ENCODE results near the gene APEH. TPM values are rescaled to one million over a fixed set of nuclear protein-coding genes. Genes with fewer than 3 reads are reported as not detected.
"Not testable (repeated sequence)": the region's sequence is repeated elsewhere in the genome, so short reads cannot be mapped to it uniquely, and the experiment has no call there.

Gene APEH
- total RNA-seq, 4 donors from 2014 or later: 92.2 to 219 (median 185) TPM

GRCh38 chr3:49686346-49686745, 12.2 kb downstream of the APEH start:
- H3K4me3 ChIP-seq (replicated peaks in 1 of 3): peak overlapping the region in 1 of 3 donors; percentile 23
- H3K9me3 ChIP-seq; intact Hi-C loops (cut with DNase I); H3K27me3 ChIP-seq; H3K36me3 ChIP-seq: not testable (repeated sequence)
- 0% methylated on average over 3 of the region's 29 CpGs; no CpG with 5 or more reads in 1 of the 2 donors for WGBS, 2 donors
- peaks cover 33 to 63% of the 10 kb centered on the region in 2 donors for H3K4me1 ChIP-seq
- TF ChIP-seq POLR2A (IDR thresholded peaks at IDR 0.05): peak in 1 of 2 donors; percentile 46
- H3K27ac ChIP-seq: peak overlapping the region in 1 of 3 donors; percentile 49
- peak; percentile 95 to 96 for DNase-seq

GRCh38 chr3:49686769-49687423, 12.7 kb downstream of the APEH start:
- intact Hi-C loops (cut with DNase I); H3K36me3 ChIP-seq; H3K27me3 ChIP-seq; H3K9me3 ChIP-seq: not testable (repeated sequence)
- Histone ChIP-seq H3K4me3 (replicated peaks in 1 of 3) (peak overlapping the region in 1 of 3 donors; percentile 23), H3K4me1 (peaks cover 33 to 62% of the 10 kb centered on the region in 2 donors), H3K27ac (peak overlapping the region in 1 of 3 donors; percentile 49)
- WGBS, 2 donors: 0 to 45% methylated on average over 6 to 10 of the region's 44 CpGs
- DNase-seq: peak; percentile 93 to 96

- DNase-seq; H3K27me3 ChIP-seq; H3K27ac ChIP-seq; H3K36me3 ChIP-seq; H3K4me3 ChIP-seq (replicated peaks in 1 of 3); intact Hi-C loops (cut with DNase I); H3K9me3 ChIP-seq: not testable (repeated sequence)
- H3K4me1 ChIP-seq: peaks cover 31 to 57% of the 10 kb centered on the region in 2 donors
- 91 to 100% methylated on average over 3 to 6 of the region's 12 CpGs for WGBS, 2 donors
Observed at GRCh38 chr3:49687424-49687795, 13.3 kb downstream of the APEH start.

- intact Hi-C loops (cut with DNase I); DNase-seq; H3K27me3 ChIP-seq; H3K9me3 ChIP-seq; H3K36me3 ChIP-seq: not testable (repeated sequence)
- Histone ChIP-seq H3K4me3 (replicated peaks in 1 of 3) (peak overlapping the region in 1 of 3 donors; percentile 91), H3K4me1 (peaks cover 24 to 46% of the 10 kb centered on the region in 2 donors), H3K27ac (peak overlapping the region; percentile 51 to 85 (median 75))
- 57 to 76% methylated on average over 5 to 6 of the region's 7 CpGs for WGBS, 2 donors
Observed at GRCh38 chr3:49688338-49689045, 14.3 kb downstream of the APEH start.

- H3K4me1 ChIP-seq: peaks cover 20 to 38% of the 10 kb centered on the region in 2 donors
- intact Hi-C loops (cut with DNase I): no loop called here
- DNase-seq: peak; percentile 88 to 89
- H3K4me3 ChIP-seq (replicated peaks in 1 of 3): peak within 1 kb of the TSS; percentile 82 to 98 (median 91)
- H3K9me3 ChIP-seq: no peaks in the 10 kb centered on the region
- H3K27me3 ChIP-seq: no peaks in the 10 kb centered on the region
- peak in 3 of 6 experiments; percentile 11 to 26 (median 23) for TF ChIP-seq CTCF (IDR thresholded peaks at IDR 0.05)
- peak in 1 of 2 donors; percentile 65 for TF ChIP-seq POLR2A (IDR thresholded peaks at IDR 0.05)
- peak within 1 kb of the TSS; percentile 51 to 85 (median 75) for H3K27ac ChIP-seq
- H3K36me3 ChIP-seq: no peaks in the 10 kb centered on the region
- 0 to 3% methylated on average over 2 to 19 of the region's 66 CpGs for WGBS, 2 donors
Observed at GRCh38 chr3:49689046-49689907, 15.1 kb downstream of the APEH start, which contains the start of the genes MST1 and RNF123. MST1 (minus strand) TSS chr3:49689474; CDS start chr3:49688691, 783 bp downstream. RNF123 (plus strand) TSS chr3:49689557; CDS start chr3:49691166, 1,609 bp downstream.

GRCh38 chr3:49689908-49690624, 15.9 kb downstream of the APEH start:
- WGBS, 2 donors: 7 to 13% methylated on average over 14 to 16 of the region's 16 CpGs
- H3K27ac ChIP-seq: peak overlapping the region in 2 of 3 donors; percentile 75 to 85

GRCh38 chr3:49690856-49691255, 16.7 kb downstream of the APEH start:
- intact Hi-C loops (cut with DNase I); DNase-seq; H3K4me3 ChIP-seq (replicated peaks in 1 of 3); H3K9me3 ChIP-seq; H3K36me3 ChIP-seq; H3K27me3 ChIP-seq; H3K27ac ChIP-seq: not testable (repeated sequence)
- peaks cover 20 to 32% of the 10 kb centered on the region in 2 donors for H3K4me1 ChIP-seq
- 92 to 96% methylated on average over 3 of the region's 3 CpGs for WGBS, 2 donors

More at GRCh38 chr3:49689908-49690624, 15.9 kb downstream of the APEH start:
- DNase-seq; intact Hi-C loops (cut with DNase I); H3K9me3 ChIP-seq; H3K36me3 ChIP-seq; H3K27me3 ChIP-seq: not testable (repeated sequence)
- peak overlapping the region; percentile 82 to 98 (median 91) for H3K4me3 ChIP-seq (replicated peaks in 1 of 3)
- H3K4me1 ChIP-seq: peaks cover 20 to 34% of the 10 kb centered on the region in 2 donors

- DNase-seq; H3K4me3 ChIP-seq (replicated peaks in 1 of 3); H3K27me3 ChIP-seq; H3K9me3 ChIP-seq; H3K36me3 ChIP-seq; H3K27ac ChIP-seq; intact Hi-C loops (cut with DNase I): not testable (repeated sequence)
- WGBS, 2 donors: 78 to 88% methylated on average over 3 of the region's 3 CpGs
- H3K4me1 ChIP-seq: peaks cover 20 to 27% of the 10 kb centered on the region in 2 donors
Observed at GRCh38 chr3:49691481-49691880, 17.3 kb downstream of the APEH start.

GRCh38 chr3:49694409-49695070, 20.4 kb downstream of the APEH start:
- H3K27ac ChIP-seq; intact Hi-C loops (cut with DNase I); DNase-seq; H3K9me3 ChIP-seq; H3K27me3 ChIP-seq; H3K4me3 ChIP-seq (replicated peaks in 1 of 3): not testable (repeated sequence)
- 60 to 63% methylated on average over 5 of the region's 6 CpGs for WGBS, 2 donors
- H3K4me1 ChIP-seq: peaks cover 13 to 17% of the 10 kb centered on the region in 2 donors
- H3K36me3 ChIP-seq: peaks cover 0 to 10% of the 10 kb centered on the region in 2 donors
